SK-N-MC (cell line): ENCODE measurements around the gene KAZN.

Source experiments
- EZH2 ChIP-seq: fragments of 200-600 bp; sonication (generic); IDR thresholded peaks from one replicate; pipeline ENCODE4 v1.6.1; 2017; ENCODE audit warnings: antibody characterized with exemption
- FOXP2 ChIP-seq: optimal IDR thresholded peaks from 2 replicates; pipeline ENCODE3; 2011; ENCODE audit warnings: mild to moderate bottlenecking, moderate library complexity; ENCODE audit not compliant: insufficient read depth; ENCODE audit errors: extremely low read length, control extremely low read depth
- POLR2AphosphoS5 ChIP-seq: IDR thresholded peaks from 2 replicates; pipeline ENCODE4 v1.6.1; 2012; ENCODE audit warnings: mild to moderate bottlenecking, low read depth, low read length, borderline replicate concordance

DNA sequence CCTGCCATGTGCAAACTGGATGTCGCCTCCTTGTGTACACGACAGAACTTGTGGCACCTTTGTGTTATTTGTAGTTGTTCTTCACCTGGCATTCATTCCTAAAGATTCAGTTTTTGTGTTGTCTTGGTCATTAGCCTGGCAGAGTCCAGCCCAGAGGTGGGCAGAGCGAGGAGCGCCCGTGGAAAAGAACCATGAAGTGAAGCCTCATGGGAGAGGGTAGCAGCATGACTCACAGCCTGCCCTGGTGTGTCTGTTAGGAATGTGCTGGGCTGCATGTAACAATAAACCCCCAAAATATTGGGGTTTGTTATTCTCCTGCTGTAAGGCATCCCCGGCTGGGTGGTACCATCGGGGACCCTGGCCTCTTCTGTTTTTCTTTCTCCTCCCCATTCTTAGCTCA lies 430.1 kb downstream of the KAZN start:
- no peak for TF ChIP-seq EZH2
- no peak for TF ChIP-seq POLR2AphosphoS5
- TF ChIP-seq FOXP2, result no peak
